ENCODE results near the gene JARID2.

The JARID2 gene

DNA sequence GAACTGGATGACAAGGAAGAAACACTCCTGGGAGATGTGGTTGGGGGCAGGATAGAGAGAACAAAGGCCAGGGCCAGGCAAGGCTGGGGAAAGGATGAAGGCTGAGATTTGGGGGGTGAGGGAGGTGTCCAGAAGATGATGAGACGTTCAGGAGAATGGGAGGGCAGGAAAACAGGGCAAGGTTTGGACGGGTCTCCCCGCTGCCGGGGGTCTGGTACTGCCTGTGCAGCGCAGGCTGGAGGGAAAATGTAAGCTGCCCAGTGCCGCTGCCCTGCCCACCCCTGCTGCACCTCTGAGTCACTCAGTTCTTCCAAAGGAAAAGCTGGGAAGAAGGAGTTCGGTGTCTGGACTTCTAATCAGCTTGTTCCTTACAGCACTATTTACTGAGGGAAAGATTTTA, 286.1 kb downstream of the JARID2 start:
- H3K27ac ChIP-seq = no peak overlapping the region
- DNase-seq (ENCODE audit: low read depth, low spot score) = no peak
- no peaks in the 10 kb centered on the region for H3K9me3 ChIP-seq (ENCODE audit: low read depth, low read length)
- no peak overlapping the region for H3K4me3 ChIP-seq
- peaks cover 37% of the 10 kb centered on the region for H3K36me3 ChIP-seq (ENCODE audit: insufficient read depth, low read length)
- TF ChIP-seq EZH2 (IDR thresholded peaks at IDR 0.05) (no peak), POLR2AphosphoS5 (IDR thresholded peaks at IDR 0.05; ENCODE audit: borderline replicate concordance, low read depth, low read length) (no peak), FOXP2 (optimal IDR thresholded peaks at IDR 0.05; ENCODE audit: control extremely low read depth, extremely low read length, insufficient read depth) (no peak)
- H3K9ac ChIP-seq (ENCODE audit: insufficient read length) = no peak overlapping the region

DNA sequence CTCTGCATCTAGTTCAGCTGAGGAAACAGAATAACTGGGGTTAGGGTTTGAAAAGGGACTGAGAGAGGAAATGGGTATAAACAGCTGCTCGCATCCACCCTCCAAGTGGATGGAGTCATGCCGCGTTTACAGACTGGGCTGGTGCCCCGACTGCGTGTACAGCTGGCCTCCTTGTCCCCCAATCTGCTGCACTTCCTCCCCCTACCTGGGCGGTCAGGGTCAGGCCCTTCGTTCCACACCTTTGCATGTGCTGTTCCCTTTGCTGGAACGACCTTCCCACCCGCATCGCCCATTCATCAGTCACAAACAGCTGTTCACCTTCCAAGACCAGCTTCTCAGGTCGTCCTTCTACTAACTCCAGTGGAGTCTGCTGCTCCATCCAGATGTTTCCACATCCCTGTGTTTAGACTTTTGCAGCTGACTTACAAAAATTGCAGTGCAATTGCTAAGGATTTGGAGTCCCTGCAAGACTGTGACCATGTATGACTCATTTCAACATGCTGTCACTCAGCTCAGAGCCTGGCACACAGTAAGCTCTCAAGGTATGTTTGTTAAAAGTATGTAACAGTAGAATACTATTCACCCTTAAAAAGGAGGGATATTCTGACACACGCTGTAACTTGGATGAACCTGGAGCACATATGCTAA, 287.6 kb downstream of the JARID2 start:
- DNase-seq (ENCODE audit: low read depth, low spot score) = no peak
- Histone ChIP-seq H3K36me3 (ENCODE audit: insufficient read depth, low read length) (peaks cover 24% of the 10 kb centered on the region; the same call in 1 of the 2 replicates), H3K9ac (ENCODE audit: insufficient read length) (no peak overlapping the region), H3K27ac (no peak overlapping the region), H3K9me3 (ENCODE audit: low read depth, low read length) (no peaks in the 10 kb centered on the region), H3K4me3 (no peak overlapping the region)
- TF ChIP-seq FOXP2 (optimal IDR thresholded peaks at IDR 0.05; ENCODE audit: control extremely low read depth, extremely low read length, insufficient read depth) = no peak
- no peak for TF ChIP-seq POLR2AphosphoS5 (IDR thresholded peaks at IDR 0.05; ENCODE audit: borderline replicate concordance, low read depth, low read length)
- TF ChIP-seq EZH2 (IDR thresholded peaks at IDR 0.05) = no peak

DNA sequence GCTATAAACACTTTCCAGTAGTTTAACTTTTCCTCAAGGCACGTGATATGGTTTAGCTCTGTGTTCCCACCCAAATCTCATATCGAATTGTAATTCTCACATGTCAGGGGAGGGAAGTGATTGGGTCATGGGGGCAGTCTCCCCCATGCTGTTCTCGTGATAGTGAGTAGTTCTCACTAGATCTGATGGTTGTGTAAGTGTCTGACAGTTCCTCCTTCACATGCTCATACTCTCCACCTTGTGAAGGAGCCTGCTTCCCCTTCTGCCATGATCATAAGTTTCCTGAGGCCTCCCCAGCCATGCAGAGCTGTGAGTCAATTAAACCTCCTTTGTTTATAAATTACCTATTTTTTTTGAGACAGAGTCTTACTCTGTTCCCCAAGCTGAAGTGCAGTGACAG, 289.1 kb downstream of the JARID2 start:
- no peak for DNase-seq (ENCODE audit: low read depth, low spot score)
- Histone ChIP-seq H3K27ac (no peak overlapping the region), H3K36me3 (ENCODE audit: insufficient read depth, low read length) (peaks cover 13% of the 10 kb centered on the region; the same call in 1 of the 2 replicates)

DNA sequence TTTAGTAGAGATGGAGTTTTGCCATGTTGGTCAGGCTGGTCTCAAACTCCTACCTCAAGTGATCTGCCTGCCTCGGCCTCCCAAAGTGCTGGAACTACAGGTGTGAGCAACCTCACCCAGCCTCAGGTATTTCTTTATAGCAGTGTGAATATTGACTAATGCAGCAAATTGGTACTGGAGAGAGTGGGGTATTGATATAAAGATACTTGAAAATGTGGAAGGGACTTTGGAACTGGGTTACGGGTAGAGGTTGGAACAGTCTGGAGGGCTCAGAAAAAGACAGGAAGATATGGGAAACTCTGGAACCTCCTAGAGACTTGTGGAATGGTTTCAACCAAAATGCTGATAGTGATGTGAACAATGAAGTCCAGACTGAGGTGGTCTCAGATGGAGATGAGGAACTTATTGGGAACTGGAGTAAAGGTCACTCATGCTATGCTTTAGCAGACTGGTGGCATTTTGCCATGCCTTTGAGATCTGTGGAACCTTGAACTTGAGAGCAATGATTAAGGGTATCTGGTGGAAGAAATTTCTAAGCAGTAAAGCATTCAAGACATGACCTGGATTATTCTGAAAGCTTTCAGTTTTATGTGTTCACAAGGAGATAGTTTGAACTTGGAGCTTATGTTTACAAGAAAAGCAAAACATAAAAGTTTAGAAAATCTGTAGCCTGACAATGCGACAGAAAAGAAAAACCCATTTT, 289.8 kb downstream of the JARID2 start:
- H3K4me3 ChIP-seq = peak overlapping the region; percentile 55
- no peak for DNase-seq (ENCODE audit: low read depth, low spot score)
- H3K9ac ChIP-seq (ENCODE audit: insufficient read length) = no peak overlapping the region

More for the DNA sequence above, 289.1 kb downstream of the JARID2 start:
- TF ChIP-seq EZH2 (IDR thresholded peaks at IDR 0.05) (no peak), FOXP2 (optimal IDR thresholded peaks at IDR 0.05; ENCODE audit: control extremely low read depth, extremely low read length, insufficient read depth) (no peak), POLR2AphosphoS5 (IDR thresholded peaks at IDR 0.05; ENCODE audit: borderline replicate concordance, low read depth, low read length) (no peak)
- Histone ChIP-seq H3K9me3 (ENCODE audit: low read depth, low read length) (no peaks in the 10 kb centered on the region), H3K9ac (ENCODE audit: insufficient read length) (no peak overlapping the region), H3K4me3 (no peak overlapping the region)

DNA sequence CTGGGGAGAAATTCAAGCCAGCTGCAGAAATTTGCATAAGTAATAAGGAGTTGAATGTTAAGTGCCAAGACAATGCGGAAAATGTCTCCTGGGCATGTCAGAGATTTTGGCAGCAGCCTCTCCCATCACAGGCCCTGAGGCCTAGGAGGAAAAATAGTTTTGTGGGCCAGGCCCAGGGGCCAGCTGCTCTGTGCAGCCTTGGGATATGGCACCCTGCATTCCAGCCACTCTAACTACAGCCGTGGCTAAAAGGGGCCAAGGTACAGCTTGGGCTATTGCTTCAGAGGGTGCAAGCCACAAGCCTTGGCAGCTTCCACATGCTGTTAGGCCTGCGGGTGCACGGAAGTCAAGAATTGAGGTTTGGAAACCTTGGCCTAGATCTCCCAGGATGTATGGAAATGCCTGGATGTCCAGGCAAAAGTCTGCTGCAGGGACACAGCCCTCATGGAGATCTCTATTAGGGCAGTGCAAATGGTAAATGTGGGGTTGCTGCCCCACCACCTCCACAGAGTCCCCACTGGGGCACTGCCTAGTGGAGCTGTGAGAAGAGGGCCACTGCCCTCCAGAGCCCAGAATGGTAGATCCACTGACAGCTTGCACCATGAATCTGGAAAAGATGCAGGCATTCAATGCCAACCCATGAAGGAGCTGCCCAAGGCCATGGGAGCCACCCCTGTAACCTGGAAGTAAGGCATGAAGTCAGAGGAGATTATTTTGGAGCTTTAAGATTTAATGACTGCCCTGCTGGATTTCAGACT, 290.5 kb downstream of the JARID2 start:
- no peaks in the 10 kb centered on the region for H3K9me3 ChIP-seq (ENCODE audit: low read depth, low read length)
- H3K9ac ChIP-seq (ENCODE audit: insufficient read length) = no peak overlapping the region
- H3K4me3 ChIP-seq = peak overlapping the region; percentile 55
- TF ChIP-seq FOXP2 (optimal IDR thresholded peaks at IDR 0.05; ENCODE audit: control extremely low read depth, extremely low read length, insufficient read depth) (no peak), POLR2AphosphoS5 (IDR thresholded peaks at IDR 0.05; ENCODE audit: borderline replicate concordance, low read depth, low read length) (no peak), EZH2 (IDR thresholded peaks at IDR 0.05) (no peak)
- peaks cover 7% of the 10 kb centered on the region; the same call in 1 of the 2 replicates for H3K36me3 ChIP-seq (ENCODE audit: insufficient read depth, low read length)
- H3K27ac ChIP-seq = peak overlapping the region; percentile 82
- DNase-seq (ENCODE audit: low read depth, low spot score) = no peak

More for the DNA sequence above, 289.8 kb downstream of the JARID2 start:
- Histone ChIP-seq H3K9me3 (ENCODE audit: low read depth, low read length) (no peaks in the 10 kb centered on the region), H3K27ac (peak overlapping the region; percentile 82), H3K36me3 (ENCODE audit: insufficient read depth, low read length) (peaks cover 10% of the 10 kb centered on the region; the same call in 1 of the 2 replicates)
- TF ChIP-seq FOXP2 (optimal IDR thresholded peaks at IDR 0.05; ENCODE audit: control extremely low read depth, extremely low read length, insufficient read depth) (no peak), POLR2AphosphoS5 (IDR thresholded peaks at IDR 0.05; ENCODE audit: borderline replicate concordance, low read depth, low read length) (no peak), EZH2 (IDR thresholded peaks at IDR 0.05) (no peak)

DNA sequence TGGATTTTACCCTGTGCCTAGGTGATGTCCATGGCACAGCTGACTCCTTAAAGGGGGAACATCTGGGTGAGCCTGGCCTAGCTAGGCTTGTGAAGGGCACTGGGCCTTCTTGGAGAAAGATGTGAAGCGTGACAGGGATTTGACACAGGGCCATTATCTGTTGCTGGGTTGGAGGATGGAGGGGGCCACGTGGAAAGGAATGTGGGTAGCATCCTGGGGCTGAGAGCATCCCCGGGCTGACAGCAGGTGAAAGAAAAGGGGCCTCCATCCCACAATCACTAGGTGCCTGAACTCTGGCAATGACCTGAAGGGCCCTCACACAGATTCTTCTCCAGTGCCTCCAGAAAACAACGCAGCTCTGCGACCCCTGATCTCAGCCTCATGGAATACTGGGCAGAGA, 292.2 kb downstream of the JARID2 start:
- DNase-seq (ENCODE audit: low read depth, low spot score) = no peak
- Histone ChIP-seq H3K9ac (ENCODE audit: insufficient read length) (no peak overlapping the region), H3K9me3 (ENCODE audit: low read depth, low read length) (no peaks in the 10 kb centered on the region), H3K27ac (no peak overlapping the region), H3K36me3 (ENCODE audit: insufficient read depth, low read length) (0 out of 2 replicates have a peak, but pooled peaks cover 1% of the 10 kb centered on the region), H3K4me3 (no peak overlapping the region)
- TF ChIP-seq EZH2 (IDR thresholded peaks at IDR 0.05) (no peak), POLR2AphosphoS5 (IDR thresholded peaks at IDR 0.05; ENCODE audit: borderline replicate concordance, low read depth, low read length) (no peak), FOXP2 (optimal IDR thresholded peaks at IDR 0.05; ENCODE audit: control extremely low read depth, extremely low read length, insufficient read depth) (no peak)

DNA sequence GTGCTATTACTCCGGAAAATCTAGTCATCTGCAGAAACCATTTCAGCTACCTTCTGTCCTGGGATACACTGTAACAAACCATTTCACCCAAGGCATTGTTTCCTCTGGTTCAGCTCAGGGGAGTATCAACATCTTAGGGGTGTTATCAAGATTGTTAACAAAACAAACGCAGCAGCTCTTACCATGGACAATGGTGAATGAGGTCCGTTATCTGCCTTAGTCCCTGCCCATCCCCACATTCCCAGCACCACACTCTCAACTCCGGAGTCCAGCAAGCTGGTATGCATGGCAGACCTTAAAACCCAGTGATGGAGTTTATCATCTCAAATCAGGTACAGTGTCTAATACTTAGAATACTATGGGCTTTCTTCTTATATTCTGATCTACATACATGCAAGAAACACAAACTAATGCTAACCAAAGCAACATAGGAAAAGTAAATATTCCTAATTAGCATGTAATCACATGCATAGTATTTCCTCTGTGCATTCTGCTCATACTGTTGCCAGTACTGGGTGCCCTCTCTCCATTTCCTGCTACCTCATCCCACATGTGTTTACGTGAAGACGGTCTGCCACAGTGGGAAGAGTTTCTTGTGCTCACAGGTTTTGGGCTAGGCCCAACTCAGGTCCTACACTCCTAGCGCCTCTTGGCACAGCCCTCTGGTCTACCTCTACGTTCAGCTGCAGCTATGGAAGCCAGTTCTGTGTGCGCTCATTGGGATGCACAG, 293.1 kb downstream of the JARID2 start:
- H3K9me3 ChIP-seq (ENCODE audit: low read depth, low read length) = no peaks in the 10 kb centered on the region
- TF ChIP-seq POLR2AphosphoS5 (IDR thresholded peaks at IDR 0.05; ENCODE audit: borderline replicate concordance, low read depth, low read length) (no peak), FOXP2 (optimal IDR thresholded peaks at IDR 0.05; ENCODE audit: control extremely low read depth, extremely low read length, insufficient read depth) (peak; percentile 81), EZH2 (IDR thresholded peaks at IDR 0.05) (no peak)
- 0 out of 2 replicates have a peak, but pooled peaks cover 3% of the 10 kb centered on the region for H3K36me3 ChIP-seq (ENCODE audit: insufficient read depth, low read length)
- H3K4me3 ChIP-seq = no peak overlapping the region
- no peak overlapping the region for H3K9ac ChIP-seq (ENCODE audit: insufficient read length)
- peak overlapping the region; percentile 46; the same call in 1 of the 2 replicates for H3K27ac ChIP-seq
- DNase-seq (ENCODE audit: low read depth, low spot score) = no peak
